ENCODE results near the gene BORCS6. TPM values are rescaled to one million over a fixed set of nuclear protein-coding genes. Genes with fewer than 3 reads are reported as not detected.
A peak's percentile ranks its signal among the peaks of the same experiment; 100 is the strongest.

The BORCS6 gene
- total and polyA plus RNA-seq, 9 of the 15 experiments (the other 6 are each of a cell fraction or from before 2014, with no cell fraction given): 0.01 to 7.4 (median 2.3) TPM

- TF ChIP-seq SFPQ (IDR thresholded peaks at IDR 0.05; ENCODE audit: low read depth, low read length) (no peak), ZFP1 (CRISPR knock-in tag; IDR thresholded peaks at IDR 0.05) (no peak), TEAD4 (IDR thresholded peaks at IDR 0.05; ENCODE audit: low read length) (peak; percentile 59), TEAD4 (CRISPR knock-in tag; IDR thresholded peaks at IDR 0.05; ENCODE audit: borderline replicate concordance) (no peak), E2F6 (IDR thresholded peaks at IDR 0.05; ENCODE audit: borderline replicate concordance in 1 of 2, extremely low read depth in 1 of 2, insufficient read depth in 1 of 2, insufficient read length in 1 of 2, low read depth in 1 of 2, low read length in 1 of 2, poor library complexity in 1 of 2, severe bottlenecking in 1 of 2) (peak in 1 of 2 experiments; percentile 28), NELFE (IDR thresholded peaks at IDR 0.05; ENCODE audit: insufficient read depth, insufficient read length) (no peak), ZNF696 (CRISPR knock-in tag; conservative IDR thresholded peaks at IDR 0.05) (no peak), ZKSCAN1 (IDR thresholded peaks at IDR 0.05; ENCODE audit: low read depth, low read length) (0 out of 2 replicates have a peak, but pooled peaks have one; percentile 12), ID3 (CRISPR knock-in tag; IDR thresholded peaks at IDR 0.05) (no peak), ID3 (tag; IDR thresholded peaks at IDR 0.05) (no peak), KAT7 (CRISPR knock-in tag; IDR thresholded peaks at IDR 0.05; ENCODE audit: borderline replicate concordance) (0 out of 2 replicates have a peak, but pooled peaks have one; percentile 68), POLR3A (IDR thresholded peaks at IDR 0.05; ENCODE audit: borderline replicate concordance, extremely low read depth, insufficient read depth, insufficient read length) (peak; percentile 79), KLF13 (tag; IDR thresholded peaks at IDR 0.05; ENCODE audit: borderline replicate concordance, low read depth) (peak; percentile 94; the same call in 1 of the 2 replicates), ZNF316 (IDR thresholded peaks at IDR 0.05) (no peak), DPF2 (IDR thresholded peaks at IDR 0.05) (no peak; the same call in 1 of the 2 replicates), MLX (CRISPR knock-in tag; conservative IDR thresholded peaks at IDR 0.05) (no peak), ZNF639 (CRISPR knock-in tag; conservative IDR thresholded peaks at IDR 0.05 in 1 of 2, IDR thresholded peaks at IDR 0.05 in 1 of 2) (peak in 1 of 2 experiments; percentile 38; a peak in 1 of 4 replicates), MTA3 (IDR thresholded peaks at IDR 0.05; ENCODE audit: borderline replicate concordance) (0 out of 2 replicates have a peak, but pooled peaks have one; percentile 38)
These were observed 2.3 kb downstream of the BORCS6 start (continued) for GRCh38 chr17:8187517-8188262.
